Measurements from ENCODE around the gene IL18RAP. TPM values are rescaled to one million over a fixed set of nuclear protein-coding genes. Genes with fewer than 3 reads are reported as not detected.

Gene IL18RAP
- total and polyA plus RNA-seq, 7 donors = 0.68 to 1.4 (median 1.1) TPM; not detected in 3

DNA sequence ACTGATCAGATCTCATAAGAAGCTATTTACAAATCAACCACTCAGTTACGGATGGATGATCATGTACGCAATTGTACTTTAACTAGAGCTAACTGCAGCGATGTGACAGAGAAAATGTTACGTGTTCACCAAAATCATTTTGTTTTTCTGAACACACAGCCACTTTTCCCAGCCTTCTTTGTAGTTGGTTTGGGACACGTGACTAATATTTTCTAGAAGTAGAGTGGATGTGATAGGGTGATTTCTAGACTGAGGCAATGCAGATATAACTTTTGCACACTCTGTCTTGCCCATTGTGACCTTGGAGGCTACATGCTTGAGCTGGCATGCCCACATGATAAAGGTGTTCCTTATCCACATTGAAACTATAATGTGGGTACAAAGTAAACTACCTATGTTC is 40.2 kb downstream of the IL18RAP start:
- no peak for DNase-seq
- 93 to 95% methylated on average over 5 of the region's 5 CpGs for WGBS, 2 donors
- Histone ChIP-seq H3K27ac (no peak overlapping the region), H3K36me3 (no peaks in the 10 kb centered on the region), H3K27me3 (no peaks in the 10 kb centered on the region), H3K4me3 (no peak overlapping the region), H3K9me3 (peaks cover 0 to 2% (median 0%) of the 10 kb centered on the region in 4 donors), H3K4me1 (no peaks in the 10 kb centered on the region)
- intact Hi-C loops (cut with DNase I) = no loop called here
- TF ChIP-seq, protein P1, sequence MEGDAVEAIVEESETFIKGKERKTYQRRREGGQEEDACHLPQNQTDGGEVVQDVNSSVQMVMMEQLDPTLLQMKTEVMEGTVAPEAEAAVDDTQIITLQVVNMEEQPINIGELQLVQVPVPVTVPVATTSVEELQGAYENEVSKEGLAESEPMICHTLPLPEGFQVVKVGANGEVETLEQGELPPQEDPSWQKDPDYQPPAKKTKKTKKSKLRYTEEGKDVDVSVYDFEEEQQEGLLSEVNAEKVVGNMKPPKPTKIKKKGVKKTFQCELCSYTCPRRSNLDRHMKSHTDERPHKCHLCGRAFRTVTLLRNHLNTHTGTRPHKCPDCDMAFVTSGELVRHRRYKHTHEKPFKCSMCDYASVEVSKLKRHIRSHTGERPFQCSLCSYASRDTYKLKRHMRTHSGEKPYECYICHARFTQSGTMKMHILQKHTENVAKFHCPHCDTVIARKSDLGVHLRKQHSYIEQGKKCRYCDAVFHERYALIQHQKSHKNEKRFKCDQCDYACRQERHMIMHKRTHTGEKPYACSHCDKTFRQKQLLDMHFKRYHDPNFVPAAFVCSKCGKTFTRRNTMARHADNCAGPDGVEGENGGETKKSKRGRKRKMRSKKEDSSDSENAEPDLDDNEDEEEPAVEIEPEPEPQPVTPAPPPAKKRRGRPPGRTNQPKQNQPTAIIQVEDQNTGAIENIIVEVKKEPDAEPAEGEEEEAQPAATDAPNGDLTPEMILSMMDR (IDR thresholded peaks at IDR 0.05) = no peak
- TF ChIP-seq POLR2AphosphoS5 (IDR thresholded peaks at IDR 0.05) (no peak), EP300 (IDR thresholded peaks at IDR 0.05) (no peak), POLR2A (IDR thresholded peaks at IDR 0.05) (no peak)

DNA sequence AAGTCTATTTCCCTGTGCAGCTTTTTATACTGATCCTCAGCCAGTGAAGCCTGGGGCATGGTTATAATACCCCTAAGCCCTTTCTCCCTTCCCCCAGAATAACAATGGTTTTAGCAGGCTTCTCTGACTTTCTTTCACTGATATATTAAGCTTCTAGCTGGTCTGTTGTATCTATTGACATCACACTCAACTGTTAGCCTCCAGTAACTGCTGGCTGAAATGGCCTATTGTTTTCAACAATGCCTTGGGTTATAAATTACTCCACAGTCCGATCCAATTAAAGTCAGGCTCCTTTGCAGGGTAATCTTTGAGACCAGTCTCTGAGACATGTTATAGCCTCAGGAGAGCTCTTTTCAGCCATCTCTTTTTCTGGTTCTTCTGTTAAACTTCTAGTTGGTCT is 47.2 kb downstream of the IL18RAP start:
- TF ChIP-seq, protein P1 (IDR thresholded peaks at IDR 0.05) = no peak
- TF ChIP-seq EP300 (IDR thresholded peaks at IDR 0.05) (no peak), POLR2AphosphoS5 (IDR thresholded peaks at IDR 0.05) (no peak), POLR2A (IDR thresholded peaks at IDR 0.05) (no peak)
- Histone ChIP-seq H3K4me3 (no peak overlapping the region), H3K36me3 (no peaks in the 10 kb centered on the region), H3K9me3 (peaks cover 0 to 6% (median 2%) of the 10 kb centered on the region in 4 donors), H3K4me1 (no peaks in the 10 kb centered on the region), H3K27ac (no peak overlapping the region), H3K27me3 (no peaks in the 10 kb centered on the region)
- intact Hi-C loops (cut with DNase I) = loop anchor here (5.0 to 10.0 kb wide), 2 partner anchors 145 to 232 kb away; partner anchors contain the start of gene SLC9A2
- DNase-seq = no peak
- 72 to 80% methylated on average over 1 of the region's 1 CpG for WGBS, 2 donors

DNA sequence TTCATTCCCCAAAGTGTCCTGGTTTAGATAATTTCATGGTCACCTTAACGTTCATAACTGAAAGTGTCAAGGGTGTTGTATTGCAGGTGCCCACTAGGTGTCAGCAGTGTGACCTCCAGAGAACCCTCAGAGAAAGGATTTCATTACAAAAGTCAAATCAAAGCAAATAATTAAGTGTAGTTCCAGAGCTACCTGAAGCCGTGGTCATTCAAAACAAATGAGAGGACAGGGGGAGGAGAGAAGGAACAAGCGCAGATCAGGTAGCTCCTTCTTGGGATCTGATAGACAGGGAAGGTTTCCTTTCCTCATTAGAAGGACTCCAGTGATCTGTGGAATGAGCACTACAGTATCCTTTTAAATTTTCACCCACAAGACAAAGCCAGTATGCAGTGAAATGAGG is 50.1 kb downstream of the IL18RAP start, which contains the start of gene SLC9A4:
Gene SLC9A4, plus strand, starts transcription at position 207 of the 400 bp plus-strand sequence. CDS start 534 bp downstream, outside the sequence.
- H3K4me1 ChIP-seq = no peaks in the 10 kb centered on the region
- WGBS, 2 donors = 4 to 5% methylated on average over 3 of the region's 3 CpGs
- no peak within 1 kb of the TSS for H3K4me3 ChIP-seq
- no peaks in the 10 kb centered on the region for H3K27me3 ChIP-seq
- no peak for DNase-seq
- H3K9me3 ChIP-seq = peaks cover 0 to 5% (median 2%) of the 10 kb centered on the region in 4 donors
- TF ChIP-seq EP300 (IDR thresholded peaks at IDR 0.05) = no peak
- TF ChIP-seq, protein P1 (IDR thresholded peaks at IDR 0.05) = peak; percentile 15 to 85 (median 70)
- H3K36me3 ChIP-seq = no peaks in the 10 kb centered on the region
- H3K27ac ChIP-seq = no peak within 1 kb of the TSS
- intact Hi-C loops (cut with DNase I) = loop anchor here (5.0 to 10.0 kb wide), 2 partner anchors 142 to 229 kb away; partner anchors contain the start of gene SLC9A2

DNA sequence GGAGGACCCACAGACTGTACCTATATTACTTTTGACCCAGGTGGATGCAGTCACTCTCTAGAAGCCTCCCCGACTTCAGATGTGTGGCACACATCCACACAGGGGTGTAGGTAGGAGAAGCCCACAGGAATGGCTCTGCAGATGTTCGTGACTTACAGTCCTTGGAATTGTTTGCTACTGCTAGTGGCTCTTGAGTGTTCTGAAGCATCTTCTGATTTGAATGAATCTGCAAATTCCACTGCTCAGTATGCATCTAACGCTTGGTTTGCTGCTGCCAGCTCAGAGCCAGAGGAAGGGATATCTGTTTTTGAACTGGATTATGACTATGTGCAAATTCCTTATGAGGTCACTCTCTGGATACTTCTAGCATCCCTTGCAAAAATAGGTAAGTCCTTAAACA is 50.7 kb downstream of the IL18RAP start:
- no peak for TF ChIP-seq POLR2AphosphoS5 (IDR thresholded peaks at IDR 0.05)
- no peak for TF ChIP-seq EP300 (IDR thresholded peaks at IDR 0.05)
- TF ChIP-seq, protein P1 (IDR thresholded peaks at IDR 0.05) = no peak
- Histone ChIP-seq H3K9me3 (peaks cover 0 to 5% (median 2%) of the 10 kb centered on the region in 4 donors), H3K27me3 (no peaks in the 10 kb centered on the region), H3K27ac (no peak overlapping the region), H3K36me3 (no peaks in the 10 kb centered on the region), H3K4me3 (no peak overlapping the region), H3K4me1 (no peaks in the 10 kb centered on the region)
- no peak for DNase-seq
- intact Hi-C loops (cut with DNase I) = loop anchor here (5.0 to 10.0 kb wide), 2 partner anchors 141 to 229 kb away; partner anchors contain the start of gene SLC9A2
- WGBS, 2 donors = 90 to 91% methylated on average over 3 of the region's 3 CpGs

DNA sequence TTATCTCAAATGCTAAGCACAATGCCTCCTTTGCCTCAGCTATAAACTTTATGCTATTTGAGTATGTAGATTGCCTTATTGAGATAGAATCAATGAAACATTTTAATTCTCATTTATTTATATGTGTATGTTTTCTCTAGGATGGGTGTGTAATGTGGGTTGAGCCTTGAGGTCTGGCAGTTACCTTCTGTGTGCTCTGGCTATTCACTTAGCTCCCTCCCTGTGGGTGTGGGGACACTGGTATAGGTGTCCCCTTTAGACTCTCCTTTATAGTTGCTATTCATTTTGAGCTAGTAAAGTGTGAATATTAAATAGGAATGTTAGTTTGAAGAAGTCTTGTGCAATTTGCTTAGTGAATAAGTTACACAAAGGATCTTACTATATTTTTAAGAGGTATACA is 51.8 kb downstream of the IL18RAP start:
- Histone ChIP-seq H3K36me3 (no peaks in the 10 kb centered on the region), H3K9me3 (peaks cover 0 to 5% (median 2%) of the 10 kb centered on the region in 4 donors), H3K27me3 (no peaks in the 10 kb centered on the region), H3K4me3 (no peak overlapping the region), H3K27ac (no peak overlapping the region), H3K4me1 (no peaks in the 10 kb centered on the region)
- no peak for TF ChIP-seq EP300 (IDR thresholded peaks at IDR 0.05)
- TF ChIP-seq POLR2AphosphoS5 (IDR thresholded peaks at IDR 0.05) = no peak
- TF ChIP-seq, protein P1 (IDR thresholded peaks at IDR 0.05) = no peak
- no peak for TF ChIP-seq POLR2A (IDR thresholded peaks at IDR 0.05)
- no peak for DNase-seq
- intact Hi-C loops (cut with DNase I) = loop anchor here (5.0 to 10.0 kb wide), 2 partner anchors 140 to 228 kb away; partner anchors contain the start of gene SLC9A2

Data from sigmoid colon (tissue), 7 donors.